A549 (cell line): ENCODE data around the gene PISD.
"Not testable (repeated sequence)": the region's sequence is repeated elsewhere in the genome, so short reads cannot be mapped to it uniquely, and the experiment has no call there.

Source experiments
- CTCF ChIP-seq: fragments of >200 bp; sonication (Bioruptor Twin); formaldehyde crosslinking; IDR thresholded peaks from 3 replicates; pipeline ENCODE4 v1.5.1; 2016
- JUN ChIP-seq, 2 experiments: fragments of >200 bp; sonication (Bioruptor Twin); formaldehyde crosslinking; IDR thresholded peaks; 2 replicates in 1 of 2; 3 replicates in 1 of 2; pipeline ENCODE4 v1.6.1; 2016 to 2017
- RAD21 ChIP-seq, 2 experiments: fragments of >200 bp in 1 of 2; sonication (Bioruptor Twin) in 1 of 2; formaldehyde crosslinking in 1 of 2; IDR thresholded peaks in 1 of 2; conservative IDR thresholded peaks in 1 of 2; 2 replicates in 1 of 2; 3 replicates in 1 of 2; pipeline ENCODE4 v1.6.1; 2012 to 2018; ENCODE audit warnings: inconsistent platforms in 1 of 2
- REST ChIP-seq: fragments of 200-600 bp; sonication (generic); IDR thresholded peaks from 2 replicates; pipeline ENCODE4 v1.6.1; 2016; ENCODE audit warnings: antibody characterized with exemption, mild to moderate bottlenecking, moderate library complexity
- SMC3 ChIP-seq: fragments of >200 bp; sonication (Bioruptor Twin); formaldehyde crosslinking; IDR thresholded peaks from 3 replicates; pipeline ENCODE4 v1.6.1; 2018; ENCODE audit warnings: inconsistent platforms
- ZSCAN20 ChIP-seq: fragments of 250-450 bp; sonication (Bioruptor Pico); IDR thresholded peaks from 2 replicates; pipeline ENCODE4 v1.8.0; 2022; ENCODE audit warnings: mild to moderate bottlenecking, moderate library complexity

DNA sequence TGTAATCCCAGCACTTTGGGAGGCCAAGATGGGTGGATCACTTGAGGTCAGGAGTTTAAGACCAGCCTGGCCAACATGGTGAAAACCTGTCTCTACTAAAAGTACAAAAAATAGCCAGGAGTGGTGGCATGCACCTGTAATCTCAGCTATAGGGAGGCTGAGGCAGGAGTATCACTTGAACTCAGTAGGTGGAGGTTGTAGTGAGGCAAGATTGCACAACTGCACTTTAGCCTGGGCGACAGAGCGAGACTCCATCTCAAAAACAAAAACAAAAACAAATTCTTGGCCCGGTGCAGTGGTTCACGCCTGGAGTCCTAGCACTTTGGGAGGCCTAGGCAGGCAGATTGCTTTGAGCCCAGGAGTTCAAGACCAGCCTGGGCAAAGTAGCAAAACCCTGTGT is 6.8 kb upstream of the PISD start:
- TF ChIP-seq SMC3; RAD21 (conservative IDR thresholded peaks at IDR 0.05 in 1 of 2, IDR thresholded peaks at IDR 0.05 in 1 of 2); CTCF; ZSCAN20 (CRISPR knock-in tag); JUN (IDR thresholded peaks at IDR 0.05); REST: not testable (repeated sequence)
